Stimulated activated CD4-positive, alpha-beta T cell treated with anti-CD3 and anti-CD28 coated beads, Interleukin-4, amount 100 ng/mL, for 4 hours (primary cell): ENCODE measurements around the gene ATP6V1A.
A peak's percentile ranks its signal among the peaks of the same experiment; 100 is the strongest.

Experiments used
- DNase-seq, 2 experiments: peaks; one replicate each; pipeline ENCODE4 v3.0.0-alpha.2; 2020

Gene ATP6V1A

DNA sequence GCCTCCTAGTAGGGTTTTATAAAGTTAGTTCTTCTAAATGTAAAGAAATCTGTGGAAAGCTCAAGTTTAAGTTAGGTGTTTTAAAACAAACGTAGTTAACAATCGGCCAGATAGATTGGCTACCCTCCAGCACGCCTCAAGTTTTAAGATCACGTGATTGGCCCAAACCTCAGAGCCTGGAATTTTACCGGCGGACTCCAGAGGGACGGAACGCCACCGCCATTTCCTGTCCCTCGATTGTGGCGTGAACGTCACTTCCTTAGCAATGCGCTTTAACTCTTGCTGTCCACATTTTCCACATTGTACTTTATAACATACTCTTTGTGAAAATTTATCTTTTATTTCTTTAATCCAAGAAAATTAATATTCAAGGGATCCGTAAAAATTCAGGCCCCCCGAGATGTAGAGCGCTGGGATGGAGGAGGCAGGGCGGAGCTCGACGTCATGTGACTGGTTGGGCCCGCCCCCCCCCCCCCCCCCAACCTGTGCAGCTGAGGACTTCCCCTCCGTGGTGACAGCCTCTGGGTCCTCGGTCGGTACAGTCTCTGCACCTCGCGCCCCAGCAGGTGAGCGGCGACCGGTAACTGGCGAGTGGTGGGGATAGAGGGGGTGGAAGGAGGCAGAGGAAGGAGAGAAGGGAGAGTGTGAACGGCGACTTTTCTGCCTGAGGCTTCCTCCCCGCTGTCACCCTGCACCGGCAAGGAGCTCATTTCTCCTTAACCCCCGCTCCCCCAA lies at the start of gene ATP6V1A:
TSS of gene ATP6V1A (plus strand) at position 488 of the 735 bp plus-strand sequence. CDS start 31,719 bp downstream, outside the sequence.
- DNase-seq = peak; percentile 65 to 81

DNA sequence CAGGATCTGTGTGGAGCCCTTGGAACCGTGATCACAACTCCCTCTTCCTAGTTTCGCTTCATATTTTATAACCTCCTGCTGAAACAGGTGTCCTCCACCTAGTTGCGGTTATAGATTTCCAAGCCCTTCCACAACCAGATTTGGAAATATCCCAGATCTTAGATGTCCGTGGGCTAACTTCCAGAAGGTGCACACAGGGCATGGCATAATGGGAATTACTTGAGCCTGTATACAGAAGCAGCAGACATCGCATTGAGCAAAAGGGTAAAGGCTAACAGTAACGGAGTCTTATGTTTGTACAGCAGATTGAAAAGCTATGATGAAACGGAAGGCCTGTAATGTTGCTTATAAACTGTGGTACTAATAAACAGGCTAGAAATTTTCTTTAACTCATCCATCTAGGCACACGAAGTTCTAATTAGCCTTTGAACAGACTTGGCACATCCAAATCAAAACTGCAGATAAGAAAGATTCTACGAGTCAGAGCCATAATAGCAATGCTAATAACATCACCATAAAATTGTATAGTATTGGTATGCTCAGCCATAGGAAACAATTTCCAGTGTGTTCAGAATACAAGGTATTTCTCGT lies 49.2 kb upstream of the ATP6V1A start:
- no peak for DNase-seq

DNA sequence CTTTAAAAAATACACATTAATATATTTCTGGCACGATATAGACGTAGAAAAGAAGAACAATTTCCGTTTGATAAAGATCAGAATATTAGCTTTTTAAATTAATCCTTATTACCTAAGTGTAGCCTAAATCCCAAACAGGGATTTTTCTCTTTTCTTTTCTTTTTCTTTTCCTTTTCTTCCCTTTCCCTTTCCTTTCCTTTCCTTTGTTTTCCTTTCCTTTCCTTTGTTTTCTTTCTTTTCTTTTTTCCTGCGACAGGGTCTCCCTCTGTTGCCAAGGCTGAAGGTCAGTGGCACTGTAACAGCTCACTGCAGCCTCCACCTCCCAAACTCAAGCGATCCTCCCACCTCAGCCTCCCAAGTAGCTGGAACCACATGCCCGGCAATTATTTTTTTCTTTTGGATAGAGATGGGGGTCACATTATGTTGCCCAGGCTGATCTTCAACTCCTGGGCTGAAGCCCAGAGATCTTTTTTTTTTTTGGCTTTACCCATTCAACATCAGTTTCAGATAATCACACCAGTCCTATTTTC lies 48.6 kb upstream of the ATP6V1A start:
- no peak for DNase-seq

DNA sequence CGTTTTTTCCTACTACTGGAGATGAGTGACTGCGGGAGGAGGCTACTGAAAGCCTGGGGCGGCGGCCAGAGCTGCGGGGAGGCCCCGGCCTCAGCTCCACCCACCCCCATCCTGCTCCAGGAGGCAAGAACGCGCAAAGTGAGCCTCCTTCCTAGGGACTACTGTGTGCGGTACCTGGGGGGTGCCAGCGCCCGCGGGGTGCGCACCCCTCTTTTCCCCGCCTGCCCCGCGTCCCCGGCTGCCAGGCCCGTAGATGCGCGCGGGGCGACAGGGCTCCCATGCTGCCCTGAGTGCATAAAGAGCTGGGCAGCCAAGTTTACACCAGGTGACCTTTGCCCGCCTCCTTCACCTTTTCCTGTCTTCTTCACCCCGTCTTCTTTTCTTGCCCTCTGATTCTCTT lies 47.9 kb upstream of the ATP6V1A start:
- DNase-seq = no peak

DNA sequence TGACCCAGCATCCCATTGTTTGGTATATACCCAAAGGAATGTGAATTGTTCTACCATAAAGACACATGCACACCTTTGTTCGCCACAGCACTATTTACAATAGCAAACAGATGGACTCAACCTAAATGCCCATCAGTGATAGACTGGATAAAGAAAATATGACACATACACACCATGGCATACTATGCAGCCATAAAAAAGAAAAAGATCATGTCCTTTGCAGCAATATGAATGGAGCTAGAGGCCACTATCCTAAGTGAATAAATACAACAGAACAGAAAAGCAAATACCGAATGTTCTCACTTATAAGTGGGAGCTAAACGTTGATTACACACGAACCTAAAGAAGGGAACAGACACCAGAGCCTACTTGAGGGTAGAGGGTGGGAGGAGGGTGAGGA lies 39.0 kb upstream of the ATP6V1A start:
- DNase-seq = no peak

DNA sequence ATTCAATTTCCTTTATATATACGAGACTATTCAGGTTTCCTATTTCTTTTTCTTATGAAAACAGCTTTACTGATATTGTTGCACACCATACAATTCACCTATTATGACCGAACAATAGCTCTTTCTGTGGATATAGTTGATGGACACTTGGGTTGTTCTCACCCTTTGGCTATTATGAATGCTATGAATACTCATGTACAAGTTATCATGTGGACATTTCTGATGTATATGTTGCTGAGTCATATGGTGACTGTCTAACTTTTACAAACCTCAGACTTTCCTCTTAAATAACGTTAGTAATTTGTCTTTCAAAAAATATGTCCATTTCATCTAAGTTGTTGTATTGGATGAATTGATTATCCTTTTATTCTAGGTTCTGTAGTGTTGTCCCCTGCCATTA lies 34.7 kb upstream of the ATP6V1A start:
- no peak for DNase-seq

DNA sequence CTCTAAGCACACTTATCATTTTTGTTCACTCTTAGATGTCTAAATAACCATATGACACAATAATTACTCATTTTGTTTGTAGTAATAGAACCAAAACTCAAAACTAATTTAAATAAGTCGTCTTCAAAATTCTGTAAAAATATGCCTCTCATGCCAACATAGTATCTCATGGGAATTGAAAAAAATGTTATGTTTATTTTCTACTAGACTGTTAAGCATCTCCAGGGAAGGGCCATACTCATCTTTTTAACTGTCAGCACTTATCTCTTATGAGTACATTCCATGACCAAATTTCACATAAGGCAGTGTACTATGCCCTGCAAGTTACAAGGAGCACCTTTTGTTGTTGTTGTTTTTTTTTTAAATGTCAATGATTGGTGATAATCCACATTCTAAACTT lies 32.1 kb upstream of the ATP6V1A start:
- DNase-seq = no peak

DNA sequence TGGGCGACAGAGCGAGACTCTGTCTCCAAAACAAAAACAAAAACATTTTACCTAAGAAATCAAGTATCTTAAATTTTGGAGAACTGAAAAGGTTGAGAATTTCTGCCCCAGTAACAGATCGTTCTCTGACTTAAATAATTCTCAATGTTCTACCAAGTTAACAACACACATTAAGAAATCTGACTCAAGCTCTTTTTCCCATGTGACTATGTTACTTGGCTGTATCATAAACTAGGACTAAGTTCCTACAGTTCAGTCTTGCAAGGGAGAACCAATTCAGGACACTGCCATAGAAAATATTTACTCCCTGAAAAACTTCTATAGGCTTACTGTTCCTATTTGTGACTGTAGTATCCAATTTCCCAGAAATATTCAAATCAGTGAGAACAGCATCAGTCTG lies 29.5 kb upstream of the ATP6V1A start:
- no peak for DNase-seq

DNA sequence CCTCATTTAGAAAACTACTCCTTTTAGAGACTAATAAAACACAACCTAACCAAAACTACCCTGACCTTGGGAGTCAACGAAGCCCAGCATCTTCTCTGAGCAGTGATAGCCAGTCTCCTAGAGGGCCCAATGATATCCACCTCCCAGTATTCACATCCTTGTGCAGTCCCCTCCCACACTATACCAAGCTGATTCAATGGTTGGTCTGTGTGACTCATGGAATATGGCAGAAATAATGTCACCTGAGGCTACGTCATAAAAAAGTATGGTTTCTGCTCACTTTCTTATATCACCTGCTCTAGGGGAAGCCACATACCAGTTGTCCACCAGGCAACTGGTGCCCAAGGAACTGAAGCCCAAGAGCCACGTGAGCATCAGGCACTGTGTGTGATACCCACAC lies 29.0 kb upstream of the ATP6V1A start:
- peak in 1 of 2 experiments; percentile 7 for DNase-seq

DNA sequence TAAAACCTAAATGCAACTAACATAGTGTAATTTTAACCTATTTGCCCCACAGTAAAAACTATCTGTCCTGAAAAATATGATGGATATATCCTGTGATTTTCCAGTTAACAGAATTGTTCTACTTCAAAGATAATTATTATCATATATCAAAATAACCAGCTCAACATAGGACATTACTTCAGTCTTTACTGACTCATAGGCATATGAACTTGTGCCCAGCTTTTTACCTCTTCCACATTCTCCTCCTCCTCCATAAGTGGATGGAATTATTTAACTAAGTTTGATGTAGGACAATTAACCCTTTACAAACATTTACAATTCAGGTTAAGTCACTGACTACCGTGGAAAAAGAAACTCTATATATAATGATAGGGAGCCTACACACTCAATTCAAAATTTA lies 27.5 kb upstream of the ATP6V1A start:
- DNase-seq = no peak

DNA sequence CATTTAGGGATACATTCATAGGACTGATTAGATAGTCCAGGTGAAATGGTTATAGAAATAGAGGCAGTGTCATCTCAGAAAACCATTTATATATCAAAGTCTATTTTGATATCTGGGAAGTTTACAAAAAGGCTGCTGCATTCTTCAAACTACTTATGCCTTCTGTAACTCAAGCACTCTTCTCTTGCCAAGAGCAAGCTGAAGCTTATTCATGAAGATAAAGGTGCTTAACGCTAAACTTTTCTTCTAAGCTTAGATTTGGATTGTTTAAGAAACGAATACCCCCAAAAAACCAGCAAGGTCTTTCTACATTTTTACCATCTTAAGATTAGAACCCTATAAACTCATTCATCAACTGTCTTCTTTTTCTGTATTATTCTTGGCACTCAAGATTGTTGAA lies 27.1 kb upstream of the ATP6V1A start:
- no peak for DNase-seq

DNA sequence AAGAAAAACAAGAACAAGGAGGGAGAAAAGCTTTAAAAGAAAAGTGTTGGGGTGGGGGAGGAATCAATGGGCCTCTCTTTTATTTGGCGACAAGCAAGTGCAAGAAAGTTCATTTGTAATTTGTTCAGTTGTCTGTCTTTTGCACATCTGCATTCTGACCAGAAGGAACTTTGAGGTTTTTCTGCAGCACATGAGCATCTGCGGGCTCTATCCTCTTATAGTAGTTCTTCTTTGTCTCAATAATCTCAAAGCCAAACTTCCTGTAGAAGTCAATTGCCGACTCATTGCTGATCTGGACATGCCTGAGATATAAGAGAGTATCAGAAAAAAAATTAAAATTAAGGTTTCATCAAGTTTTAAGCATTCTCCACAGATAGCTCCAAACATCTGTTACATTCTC lies 25.2 kb upstream of the ATP6V1A start:
- DNase-seq = no peak

DNA sequence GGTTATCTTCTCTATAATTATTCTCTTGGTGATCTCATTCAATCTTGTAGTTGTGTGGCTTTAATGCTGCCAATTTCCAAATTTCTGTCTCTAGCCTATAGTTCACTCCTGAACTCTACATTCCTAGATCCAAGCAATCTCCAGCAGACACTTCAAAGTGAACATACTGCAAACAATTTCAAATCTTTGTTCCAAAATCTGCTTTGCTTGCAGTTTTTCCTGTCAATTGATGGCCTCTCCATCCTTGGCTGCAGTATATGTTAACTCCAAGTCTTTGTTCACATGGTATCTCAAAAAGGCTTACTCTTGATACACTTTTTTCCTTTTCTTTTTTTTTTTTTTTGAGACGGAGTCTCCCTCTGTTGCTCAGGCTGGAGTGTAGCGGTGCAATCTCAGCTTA lies 18.2 kb upstream of the ATP6V1A start:
- DNase-seq = no peak

DNA sequence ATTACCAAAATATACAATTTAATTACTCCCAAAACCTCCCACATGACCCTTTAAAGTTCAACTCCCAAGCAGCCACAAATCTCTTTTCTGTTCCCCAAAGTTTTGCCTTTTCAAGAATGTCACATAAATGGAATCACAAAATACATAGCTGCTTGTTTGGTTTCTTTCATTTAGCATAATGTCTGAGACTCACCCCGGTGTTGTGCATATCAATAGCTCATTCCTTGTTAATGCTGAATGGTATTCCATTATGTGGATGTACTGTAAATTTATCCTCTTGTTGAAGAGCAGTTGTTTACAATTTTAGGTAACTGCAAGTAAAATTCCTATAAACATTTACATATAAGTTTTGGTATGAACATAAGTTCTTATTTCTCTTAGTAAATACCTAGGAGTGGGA lies 16.3 kb upstream of the ATP6V1A start:
- no peak for DNase-seq

DNA sequence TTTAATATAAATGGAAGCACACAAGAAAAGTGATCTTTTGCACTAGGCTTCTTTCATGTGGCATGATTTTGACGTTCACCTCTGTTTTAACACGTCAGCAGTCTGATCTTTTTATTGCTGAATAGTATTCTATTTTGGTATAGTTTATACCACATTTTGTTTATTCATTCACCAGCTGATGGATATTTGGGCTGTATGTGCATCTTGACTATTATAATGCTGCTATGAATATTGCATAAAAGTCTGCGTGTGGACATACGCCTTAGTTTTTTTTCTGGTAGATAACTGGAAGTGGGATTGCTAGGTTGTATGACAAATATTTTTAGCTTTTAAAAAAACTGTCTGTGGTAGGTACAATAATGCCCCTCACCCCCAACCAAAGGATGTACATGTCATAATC lies 15.1 kb upstream of the ATP6V1A start:
- DNase-seq = no peak

DNA sequence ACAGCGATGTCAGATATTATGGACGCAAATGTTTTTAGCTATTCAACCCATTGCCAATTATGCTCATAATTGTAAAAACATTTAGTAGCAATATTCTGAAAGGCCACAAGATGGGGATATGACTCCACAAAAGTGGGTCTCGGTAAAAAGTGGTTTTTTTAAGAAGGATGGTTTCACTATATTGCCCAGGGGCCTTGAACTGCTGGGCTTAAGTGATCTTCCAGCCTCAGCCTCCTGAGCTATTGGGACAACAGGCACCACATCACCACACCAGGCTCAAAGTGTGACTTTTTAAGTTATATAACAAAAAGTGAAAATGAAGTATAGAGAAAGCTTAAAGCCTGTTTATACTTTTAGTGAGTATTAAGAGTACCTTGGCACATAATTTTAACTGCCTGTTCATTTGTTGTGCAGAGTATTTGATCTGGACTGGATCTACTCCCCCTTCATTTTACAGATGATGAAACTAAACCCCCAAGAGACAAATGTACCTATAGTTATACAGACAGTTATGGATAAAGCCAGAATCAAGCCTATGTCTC lies 10.2 kb upstream of the ATP6V1A start:
- no peak for DNase-seq

DNA sequence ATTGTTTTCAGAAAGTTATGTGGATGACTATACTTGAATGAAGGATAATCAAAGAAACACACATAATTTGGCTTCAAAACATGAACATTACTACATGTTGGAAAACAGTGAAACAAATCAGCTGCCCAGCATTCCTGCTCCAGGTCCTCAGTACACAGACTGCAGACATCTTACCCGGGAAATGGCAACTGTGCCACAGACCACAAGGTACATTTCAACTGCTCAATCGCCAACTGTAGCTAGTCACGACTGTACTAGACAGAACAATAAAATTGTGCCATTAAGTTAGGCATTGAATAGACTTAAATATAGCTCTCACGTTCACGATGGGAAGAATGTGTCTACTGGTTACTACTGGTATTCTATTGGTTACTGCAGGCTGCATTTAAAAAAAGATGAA lies 5.7 kb upstream of the ATP6V1A start:
- no peak for DNase-seq

DNA sequence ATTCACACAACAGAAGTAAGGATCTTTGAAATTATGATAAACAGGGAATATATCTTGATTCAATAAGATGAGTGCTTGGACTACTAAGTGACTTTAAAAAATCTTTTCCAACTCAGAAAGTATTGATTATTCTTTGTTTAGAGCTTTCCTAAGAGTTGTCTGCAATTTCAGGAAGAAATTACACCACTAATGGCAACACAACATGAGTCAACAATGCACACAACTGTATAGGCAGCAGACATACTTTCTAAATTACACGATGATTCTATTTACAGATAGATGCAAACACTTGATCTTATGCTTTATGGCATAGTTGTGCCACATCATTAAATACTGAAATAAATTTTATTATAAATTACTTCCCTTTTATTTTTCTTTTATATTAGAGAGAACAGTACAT lies 5.2 kb upstream of the ATP6V1A start:
- DNase-seq = no peak

DNA sequence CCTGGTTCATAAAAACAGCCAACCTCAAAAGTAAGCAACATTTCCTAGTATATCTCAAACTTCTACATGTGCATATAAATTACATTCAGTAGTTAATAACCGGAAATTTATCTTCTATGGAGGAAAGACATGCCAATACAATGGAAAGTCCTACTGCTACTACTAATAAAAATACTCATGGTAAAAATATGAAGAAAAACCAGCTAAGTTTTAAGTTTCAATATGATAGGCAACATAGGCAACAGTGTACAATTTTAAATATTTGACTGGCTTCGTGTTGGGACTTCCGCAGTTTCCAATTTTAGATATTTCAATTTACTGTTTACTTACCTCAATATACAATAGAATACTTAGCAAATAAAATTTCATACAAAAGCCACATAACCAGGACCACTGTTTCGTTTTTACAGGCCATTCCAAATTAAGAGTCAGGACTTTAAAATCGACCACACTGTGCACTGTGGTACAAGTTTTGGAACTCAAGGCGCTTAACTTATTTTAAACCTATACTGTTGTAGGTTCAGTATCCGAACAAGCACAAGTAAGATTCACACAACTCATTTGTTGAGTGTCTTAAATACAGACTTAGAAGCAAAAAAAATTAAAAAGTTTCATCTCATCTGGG lies 3.7 kb upstream of the ATP6V1A start:
- DNase-seq = no peak

DNA sequence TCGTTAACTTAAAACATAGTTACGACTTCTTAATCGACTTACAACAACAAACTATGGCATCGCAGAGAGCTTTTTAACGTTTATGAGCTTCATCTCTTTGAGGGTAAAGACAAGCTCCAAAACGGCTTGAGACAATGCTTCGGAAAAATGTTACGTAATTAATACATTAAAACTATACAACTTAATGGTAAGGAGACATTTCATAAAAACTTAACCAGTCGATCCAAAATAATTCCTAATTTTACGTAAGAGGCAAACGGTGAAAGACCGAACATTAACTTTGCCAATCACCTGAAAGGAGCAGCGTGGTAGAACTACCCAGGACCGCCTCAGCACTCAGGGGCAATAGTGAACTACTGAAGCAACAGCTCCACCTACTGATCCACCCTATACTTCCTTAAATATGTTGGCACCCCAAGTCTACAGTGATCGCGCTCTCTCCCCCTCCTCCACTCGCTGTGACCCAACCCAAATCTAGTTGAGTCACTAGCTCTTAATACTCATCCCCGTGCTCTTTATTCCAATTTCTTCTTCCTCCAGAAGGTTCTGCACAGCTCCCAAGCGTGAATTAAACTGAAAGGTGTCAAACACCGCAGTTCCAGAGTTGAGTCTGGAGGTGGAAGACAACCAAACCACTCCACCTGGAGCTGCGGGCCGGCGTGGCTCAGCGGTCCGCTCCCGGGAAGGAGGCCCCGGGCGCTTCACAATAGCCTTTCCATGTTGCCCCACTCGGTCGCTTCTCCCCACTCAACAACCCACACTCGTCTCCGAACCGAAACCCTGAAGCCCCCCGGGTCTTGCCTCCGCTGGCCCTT lies 1.7 kb upstream of the ATP6V1A start:
- peak; percentile 62 to 87 for DNase-seq

DNA sequence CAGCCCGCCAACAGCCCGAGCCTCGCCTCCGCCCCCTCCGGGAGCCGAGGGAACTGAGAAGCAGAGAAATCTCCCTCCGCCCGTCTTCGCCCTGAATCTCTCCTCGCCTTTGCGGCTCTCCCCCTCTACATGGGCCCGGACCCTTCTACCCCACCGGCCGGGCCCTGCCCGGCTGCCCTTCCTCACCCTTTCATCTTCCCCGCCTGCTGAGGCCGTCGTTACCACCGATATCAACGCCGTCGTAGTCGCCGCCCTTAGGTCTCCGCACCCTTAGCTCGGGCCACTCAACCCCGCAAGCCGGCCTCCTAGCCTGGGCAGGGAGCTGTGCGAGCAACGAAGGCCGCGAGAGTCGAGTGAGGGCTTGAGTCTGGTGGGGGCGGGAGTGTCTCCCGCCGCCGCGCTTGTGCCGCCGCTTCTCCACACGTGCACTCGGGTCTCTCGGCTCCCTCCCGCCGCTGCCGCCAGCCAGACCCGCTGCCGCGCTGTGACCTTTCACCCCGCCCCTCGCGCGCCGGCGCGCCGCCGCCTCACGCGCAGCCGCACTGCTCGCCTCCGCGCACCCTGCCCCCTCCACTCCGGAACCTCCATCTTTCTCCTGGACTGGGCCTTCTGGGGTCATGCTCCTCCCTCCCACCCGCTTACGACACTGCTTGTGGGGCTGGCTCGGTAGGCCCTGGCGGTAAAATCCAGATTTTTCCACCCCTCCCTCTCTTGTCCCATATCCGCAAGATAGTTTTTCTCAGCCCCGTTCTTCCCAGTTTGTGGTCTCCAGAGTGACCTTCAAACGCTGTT lies 883 bp upstream of the ATP6V1A start, which contains the start of gene NAA50:
TSS of gene NAA50 (minus strand) at position 494 of the 792 bp plus-strand sequence. CDS start at position 194, 300 bp downstream.
- peak; percentile 93 to 94 for DNase-seq
